ENCODE measurements around the gene EME1. TPM values are rescaled to one million over a fixed set of nuclear protein-coding genes. Genes with fewer than 3 reads are reported as not detected.
A peak's percentile ranks its signal among the peaks of the same experiment; 100 is the strongest.

The EME1 gene
- total RNA-seq, 2 experiments from 2014 or later: 25.1 to 26.1 TPM

DNA sequence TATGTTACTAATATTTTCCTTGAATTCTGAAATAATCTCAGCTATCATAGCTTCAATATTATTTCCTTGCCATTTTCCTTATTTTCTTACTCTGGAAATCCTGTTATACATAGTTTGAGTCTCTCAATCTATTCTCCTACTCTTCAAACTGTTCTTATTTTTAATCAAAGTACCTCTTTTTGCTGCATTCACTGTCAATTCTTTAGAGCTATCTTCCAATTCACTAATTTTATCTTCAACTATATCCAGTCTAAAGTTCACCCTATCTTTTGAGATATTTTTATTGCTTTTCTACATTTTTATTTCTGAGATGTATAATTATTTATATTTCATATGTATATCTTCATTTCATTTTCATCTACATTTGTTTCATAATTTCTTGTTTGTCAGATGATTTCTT is 34.4 kb upstream of the EME1 start:
- DNase-seq: no peak
- ChIA-PET CTCF (interaction anchor here (1.0 kb wide), 1 partner anchor 138 kb away, joined by 4 read pairs; no protein-coding TSS in a partner anchor), POLR2A (interaction anchor here (1.2 kb wide), 1 partner anchor 9 kb away, joined by 4 read pairs; no protein-coding TSS in a partner anchor)
- peaks cover 4% of the 10 kb centered on the region for H3K4me1 Mint-ChIP-seq
- H3K4me3 Mint-ChIP-seq: no peak overlapping the region
- no peak overlapping the region for H3K27ac Mint-ChIP-seq
- H3K27me3 Mint-ChIP-seq: peaks cover 2% of the 10 kb centered on the region
- H3K36me3 Mint-ChIP-seq (ENCODE audit: low read depth): no peaks in the 10 kb centered on the region
- H3K9me3 Mint-ChIP-seq: peaks cover 3% of the 10 kb centered on the region

DNA sequence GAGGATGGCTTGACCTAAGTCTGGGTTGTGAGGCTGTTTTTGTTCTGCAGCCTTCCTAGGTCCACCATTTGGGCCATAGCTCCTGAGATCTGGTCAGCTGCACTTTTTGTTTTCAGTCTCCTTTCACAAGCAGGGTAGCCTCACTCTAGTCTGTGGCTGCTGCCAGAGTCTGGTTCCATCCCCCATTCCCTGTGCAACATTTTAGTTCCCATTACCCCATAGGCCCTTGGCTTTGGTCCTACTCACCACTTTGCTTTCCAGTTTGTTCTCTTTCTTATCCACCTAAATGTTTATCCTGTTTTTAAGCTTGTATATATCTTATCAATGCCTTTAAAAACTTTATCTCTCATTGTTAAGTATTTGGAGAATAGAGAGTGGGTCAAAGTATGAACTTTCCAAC is 33.6 kb upstream of the EME1 start:
- no peak for DNase-seq
- Mint-ChIP-seq H3K4me1 (no peaks in the 10 kb centered on the region), H3K27ac (no peak overlapping the region), H3K27me3 (peaks cover 2% of the 10 kb centered on the region), H3K36me3 (ENCODE audit: low read depth) (no peaks in the 10 kb centered on the region), H3K4me3 (no peak overlapping the region), H3K9me3 (peaks cover 3% of the 10 kb centered on the region)
- ChIA-PET CTCF (interaction anchor here (1.0 kb wide), 1 partner anchor 139 kb away, joined by 4 read pairs; no protein-coding TSS in a partner anchor), POLR2A (interaction anchor here (0.6 kb wide), 1 partner anchor 67 kb away, joined by 5 read pairs; no protein-coding TSS in a partner anchor)

DNA sequence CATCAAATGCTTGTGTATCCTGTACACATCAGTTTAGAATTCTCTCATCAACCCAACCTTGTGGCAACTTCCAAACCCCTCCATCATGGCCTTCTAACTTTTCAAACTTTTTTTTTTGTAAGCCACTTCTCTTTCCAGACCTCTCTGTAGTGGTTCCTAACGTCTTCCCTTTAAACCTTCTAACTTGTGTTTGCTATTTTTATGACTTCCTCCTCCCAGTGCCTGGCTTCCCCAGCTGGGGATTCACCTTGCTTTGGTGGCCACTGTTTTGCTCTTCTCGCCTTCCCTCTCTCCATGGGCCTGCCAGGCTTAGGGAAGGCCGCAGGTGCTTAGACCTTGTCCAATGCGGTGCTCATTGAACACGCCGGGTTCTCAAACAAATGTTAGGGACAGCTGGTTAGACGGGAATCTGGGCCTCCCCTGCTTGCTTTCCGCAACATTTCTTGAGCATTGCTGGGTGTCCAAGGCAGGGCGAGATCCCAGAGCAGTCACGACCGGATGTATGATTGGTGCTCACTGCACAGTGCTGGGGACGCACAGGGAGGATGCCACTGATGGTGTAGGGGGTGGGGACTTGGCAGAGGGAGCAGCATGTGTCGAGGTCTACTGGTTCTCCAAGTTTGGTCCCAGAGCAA is 28.2 kb upstream of the EME1 start:
- peaks cover 39% of the 10 kb centered on the region for H3K4me1 Mint-ChIP-seq
- ChIA-PET CTCF (interaction anchor here (1.4 kb wide), 1 partner anchor 250 kb away, joined by 4 read pairs; no protein-coding TSS in a partner anchor), POLR2A (interaction anchor here (2.5 to 4.2 kb wide), 2 partner anchors 28 to 52 kb away, joined by 27 to 56 read pairs; partner anchors contain the start of genes EME1, LRRC59 and MRPL27)
- H3K4me3 Mint-ChIP-seq: peak overlapping the region; percentile 60
- no peaks in the 10 kb centered on the region for H3K27me3 Mint-ChIP-seq
- H3K9me3 Mint-ChIP-seq: no peaks in the 10 kb centered on the region
- no peaks in the 10 kb centered on the region for H3K36me3 Mint-ChIP-seq (ENCODE audit: low read depth)
- DNase-seq: no peak
- H3K27ac Mint-ChIP-seq: peak overlapping the region; percentile 29

DNA sequence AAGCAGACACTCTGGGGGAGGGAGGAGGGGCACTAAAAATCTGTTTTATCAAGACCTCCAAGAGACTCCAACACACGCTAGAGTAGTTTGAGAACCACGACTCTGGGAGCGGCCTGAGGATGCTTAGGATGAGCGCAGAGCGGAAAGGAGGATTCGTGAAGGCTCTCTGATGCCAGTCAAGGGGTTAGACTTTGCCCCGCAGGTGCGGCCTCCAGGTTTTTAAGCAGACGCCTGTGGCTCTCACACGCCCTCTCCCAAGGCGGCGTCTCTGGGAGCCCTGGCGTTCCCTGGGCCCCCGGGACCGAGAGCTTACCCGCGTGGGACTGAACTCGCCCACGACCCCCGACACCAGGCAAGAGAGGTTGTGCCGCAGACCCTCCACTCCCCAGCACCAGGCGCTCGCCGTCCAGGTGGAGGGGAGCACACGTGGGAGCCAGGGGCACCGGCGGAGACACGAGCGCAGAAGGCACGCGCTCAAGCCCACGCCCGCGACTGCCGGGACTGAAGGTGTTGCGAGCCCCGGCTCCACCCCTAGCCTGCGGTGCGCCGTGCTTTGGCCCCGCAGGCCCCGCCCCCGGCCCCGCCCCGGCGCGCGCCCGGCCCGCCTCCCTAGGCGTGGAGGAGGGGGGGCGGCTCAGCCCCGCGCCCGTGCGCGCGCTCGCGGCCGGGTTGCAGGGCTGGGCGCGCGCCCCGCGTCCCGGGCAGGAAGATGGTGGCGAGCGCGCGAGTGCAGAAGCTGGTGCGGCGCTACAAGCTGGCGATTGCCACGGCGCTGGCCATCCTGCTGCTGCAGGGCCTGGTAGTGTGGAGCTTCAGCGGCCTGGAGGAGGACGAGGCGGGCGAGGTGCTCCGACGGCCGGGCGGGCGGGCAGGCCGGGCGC is 27.4 kb upstream of the EME1 start, which contains the start of gene XYLT2:
Gene XYLT2, plus strand, starts transcription at position 695 of the 881 bp plus-strand sequence. Its CDS starts 15 bp downstream, at position 710.
- CTCF ChIA-PET: interaction anchor here (0.6 to 5.1 kb wide), 6 partner anchors 13 to 499 kb away, joined by 3 to 37 read pairs (median 4); partner anchors contain the start of gene LRRC59
- H3K9me3 Mint-ChIP-seq: no peaks in the 10 kb centered on the region
- POLR2A ChIA-PET: interaction anchor here (1.0 to 7.8 kb wide), 8 partner anchors 9 to 166 kb away, joined by 3 to 60 read pairs (median 10); partner anchors contain the start of genes EME1, LRRC59 and MRPL27
- H3K4me3 Mint-ChIP-seq: peak within 1 kb of the TSS; percentile 89
- no peaks in the 10 kb centered on the region for H3K36me3 Mint-ChIP-seq (ENCODE audit: low read depth)
- H3K27me3 Mint-ChIP-seq: no peaks in the 10 kb centered on the region
- DNase-seq: peak; percentile 93
- peak within 1 kb of the TSS; percentile 90 for H3K27ac Mint-ChIP-seq
- peaks cover 39% of the 10 kb centered on the region for H3K4me1 Mint-ChIP-seq

DNA sequence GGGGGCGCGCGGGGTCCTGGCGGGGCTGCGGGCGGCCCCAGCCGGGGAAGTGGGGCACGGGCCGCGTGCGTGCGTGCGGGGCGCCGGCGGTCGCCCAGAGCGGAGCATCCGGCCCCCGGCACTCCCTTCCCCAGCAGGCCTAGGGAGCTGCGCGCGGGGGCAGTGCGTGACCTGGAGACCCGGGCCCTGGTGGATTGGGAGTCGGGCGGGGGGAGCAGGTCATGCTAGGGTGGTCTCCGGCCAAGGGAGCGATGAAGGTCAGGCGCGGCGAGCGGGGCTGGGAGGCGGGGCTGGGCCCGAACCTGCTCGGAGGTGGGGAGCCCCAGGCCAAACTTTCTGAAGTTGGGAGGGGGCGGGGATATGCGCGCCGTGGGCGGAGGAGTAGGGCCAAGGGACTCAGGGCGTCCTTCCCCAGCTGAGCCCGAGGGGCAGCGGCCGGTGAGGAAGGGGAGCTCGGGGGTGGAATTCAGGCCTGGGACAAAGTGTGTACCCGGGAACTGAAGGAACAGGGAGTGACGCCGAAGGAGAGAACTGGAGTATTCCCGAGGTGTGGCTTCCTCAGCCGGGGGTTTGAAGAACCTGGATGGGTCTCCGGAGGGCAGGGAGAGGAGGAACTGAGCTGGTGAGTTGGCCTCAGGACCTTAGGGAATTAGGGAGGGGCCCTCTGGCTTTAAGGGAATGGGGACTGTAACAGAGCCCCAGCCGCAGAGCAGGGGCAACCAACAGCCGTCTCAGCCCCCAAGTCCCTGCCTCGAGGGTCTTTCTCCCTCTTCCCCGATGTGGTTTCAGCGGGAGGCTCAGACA is 26.5 kb upstream of the EME1 start:
- Mint-ChIP-seq H3K9me3 (no peaks in the 10 kb centered on the region), H3K27me3 (no peaks in the 10 kb centered on the region), H3K4me1 (peaks cover 41% of the 10 kb centered on the region), H3K36me3 (ENCODE audit: low read depth) (peaks cover under 1% of the 10 kb centered on the region), H3K4me3 (peak overlapping the region; percentile 86), H3K27ac (peak overlapping the region; percentile 75)
- no peak for DNase-seq
- ChIA-PET CTCF (interaction anchor here (1.0 to 5.1 kb wide), 5 partner anchors 14 to 252 kb away, joined by 3 to 37 read pairs (median 4); partner anchors contain the start of gene LRRC59), POLR2A (interaction anchor here (1.0 to 7.8 kb wide), 9 partner anchors 9 to 196 kb away, joined by 3 to 60 read pairs (median 6); partner anchors contain the start of genes EME1, LRRC59, MRPL27 and PPP1R9B)

DNA sequence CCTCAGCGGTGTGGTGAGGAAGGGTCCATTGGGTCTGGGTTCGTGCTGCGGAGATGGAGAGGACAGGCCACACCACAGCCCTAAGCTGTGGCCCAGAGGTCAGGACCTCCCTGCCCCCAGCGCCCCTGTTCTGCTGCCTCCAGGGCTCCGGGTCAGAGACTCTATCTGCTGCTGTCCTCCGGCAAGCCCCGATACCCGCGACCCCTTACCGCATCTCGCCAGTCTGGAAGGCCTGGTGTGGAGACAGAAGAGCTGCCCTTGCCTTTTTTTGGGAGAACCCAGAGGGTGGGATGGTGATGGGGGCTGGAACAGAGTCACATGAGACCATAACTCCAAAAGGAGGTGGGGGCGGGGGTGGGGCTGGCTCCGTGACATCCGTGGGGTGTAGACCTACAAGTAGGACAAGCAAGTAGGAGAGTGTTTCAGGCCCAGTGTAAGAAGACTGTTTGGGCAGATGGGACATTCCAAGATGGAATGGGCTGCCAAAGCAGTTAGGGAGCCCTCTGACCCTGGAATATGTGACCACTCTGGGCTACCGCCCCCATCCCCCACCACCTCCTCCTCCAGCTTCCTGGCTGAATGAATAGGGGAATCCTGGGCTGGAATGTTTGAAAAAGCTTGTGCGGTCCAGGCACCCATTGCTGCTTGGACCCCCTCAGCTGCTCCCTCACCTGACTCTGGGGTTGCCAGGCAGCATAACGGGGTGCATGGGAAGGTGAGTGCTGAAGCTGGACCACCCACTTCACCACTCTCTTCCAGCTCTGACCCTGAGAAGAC is 25.7 kb upstream of the EME1 start:
- ChIA-PET CTCF (interaction anchor here (1.3 to 5.1 kb wide), 4 partner anchors 14 to 50 kb away, joined by 3 to 37 read pairs (median 10); partner anchors contain the start of gene LRRC59), POLR2A (interaction anchor here (0.8 to 7.8 kb wide), 10 partner anchors 14 to 197 kb away, joined by 3 to 60 read pairs (median 6); partner anchors contain the start of genes EME1, LRRC59, MRPL27 and PPP1R9B)
- H3K9me3 Mint-ChIP-seq: no peaks in the 10 kb centered on the region
- H3K4me1 Mint-ChIP-seq: peaks cover 41% of the 10 kb centered on the region
- DNase-seq: no peak
- H3K4me3 Mint-ChIP-seq: peak overlapping the region; percentile 86
- H3K27me3 Mint-ChIP-seq: no peaks in the 10 kb centered on the region
- peak overlapping the region; percentile 75 for H3K27ac Mint-ChIP-seq
- peaks cover 4% of the 10 kb centered on the region for H3K36me3 Mint-ChIP-seq (ENCODE audit: low read depth)

DNA sequence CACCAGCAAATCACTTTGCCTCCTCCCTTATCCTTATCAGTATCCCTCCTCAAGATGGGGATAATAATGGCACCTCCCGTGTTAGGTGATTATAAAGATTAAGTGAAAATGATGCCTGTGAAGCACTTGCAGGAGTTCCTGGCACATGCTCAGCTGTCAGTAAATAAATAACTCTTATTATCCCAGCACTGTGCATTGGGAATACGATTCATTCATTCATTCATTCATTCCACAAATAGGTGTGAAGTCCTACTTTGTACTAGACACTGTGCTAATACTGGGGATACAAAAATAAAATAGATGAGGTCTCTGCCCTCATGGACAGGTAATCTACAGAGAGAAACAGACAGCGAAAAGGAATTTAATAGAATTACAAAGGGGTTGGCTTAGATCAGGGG is 25.1 kb upstream of the EME1 start:
- H3K36me3 Mint-ChIP-seq (ENCODE audit: low read depth): peaks cover 4% of the 10 kb centered on the region
- no peak for DNase-seq
- H3K4me3 Mint-ChIP-seq: peak overlapping the region; percentile 86
- CTCF ChIA-PET: interaction anchor here (2.4 to 5.1 kb wide), 2 partner anchors 14 to 49 kb away, joined by 12 to 37 read pairs; partner anchors contain the start of gene LRRC59
- POLR2A ChIA-PET: interaction anchor here (0.6 to 7.8 kb wide), 6 partner anchors 13 to 98 kb away, joined by 3 to 60 read pairs (median 10); partner anchors contain the start of genes EME1, LRRC59 and MRPL27
- H3K9me3 Mint-ChIP-seq: no peaks in the 10 kb centered on the region
- peaks cover 41% of the 10 kb centered on the region for H3K4me1 Mint-ChIP-seq
- H3K27ac Mint-ChIP-seq: peak overlapping the region; percentile 24
- H3K27me3 Mint-ChIP-seq: no peaks in the 10 kb centered on the region

DNA sequence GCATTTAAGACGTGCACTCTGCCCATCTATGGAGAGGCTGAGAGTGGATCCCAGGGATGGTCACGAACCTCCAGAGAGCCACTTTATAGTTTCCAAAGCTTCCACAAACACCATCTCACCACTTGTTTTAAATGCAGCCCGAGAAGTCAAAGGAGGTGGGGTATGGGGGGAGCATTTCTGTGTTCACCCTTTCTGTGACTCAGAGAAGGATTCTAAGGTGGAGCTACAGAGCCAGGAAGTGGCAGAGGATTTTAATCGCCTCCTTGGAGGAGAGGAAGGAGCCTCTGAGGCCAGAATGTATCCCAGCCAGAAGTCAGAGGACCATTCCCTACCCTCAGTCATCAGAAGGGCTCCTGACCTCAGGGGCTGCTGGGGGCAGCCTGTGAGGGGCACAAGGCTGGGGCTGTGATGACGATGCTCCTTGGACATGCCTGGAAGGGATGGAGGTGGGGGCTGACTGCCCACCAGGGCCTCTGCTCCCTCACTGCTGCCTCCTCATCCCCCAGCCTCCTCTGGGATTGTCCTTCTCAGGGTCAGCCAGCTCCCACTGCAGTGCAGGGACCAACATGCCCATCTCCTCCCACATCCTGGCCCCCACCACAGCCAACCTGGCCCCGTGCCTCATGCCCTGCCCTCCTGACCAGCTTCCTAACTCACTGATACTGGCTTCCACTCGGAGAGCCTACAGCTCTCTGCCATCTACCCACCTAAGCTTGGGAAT is 24.3 kb upstream of the EME1 start:
- H3K4me1 Mint-ChIP-seq: peaks cover 41% of the 10 kb centered on the region
- POLR2A ChIA-PET: interaction anchor here (0.6 to 7.8 kb wide), 4 partner anchors 13 to 97 kb away, joined by 3 to 60 read pairs (median 32); partner anchors contain the start of genes EME1, LRRC59 and MRPL27
- H3K36me3 Mint-ChIP-seq (ENCODE audit: low read depth): peaks cover 9% of the 10 kb centered on the region
- peak overlapping the region; percentile 42 for H3K27ac Mint-ChIP-seq
- peak overlapping the region; percentile 35 for H3K4me3 Mint-ChIP-seq
- H3K27me3 Mint-ChIP-seq: no peaks in the 10 kb centered on the region
- H3K9me3 Mint-ChIP-seq: no peaks in the 10 kb centered on the region
- CTCF ChIA-PET: interaction anchor here (2.4 to 5.1 kb wide), 2 partner anchors 13 to 48 kb away, joined by 12 to 37 read pairs; partner anchors contain the start of gene LRRC59
- DNase-seq: no peak

DNA sequence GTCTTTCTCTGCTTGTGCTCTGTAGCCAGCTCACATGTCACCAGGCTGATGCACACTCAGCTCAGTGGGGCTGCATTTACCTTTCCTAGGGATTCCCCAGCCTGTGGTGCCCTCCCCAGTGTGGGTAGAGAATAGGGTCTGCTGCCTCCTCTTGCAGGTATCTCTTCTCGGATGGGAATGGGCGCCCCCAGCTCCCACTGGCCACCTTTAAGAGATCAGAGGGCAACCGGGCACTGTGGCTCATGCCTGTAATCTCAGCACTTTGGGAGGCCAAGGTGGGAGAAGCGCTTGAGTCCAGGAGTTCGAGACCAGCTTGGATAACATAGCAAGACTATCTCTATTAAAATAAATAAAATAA is 23.8 kb upstream of the EME1 start:
- Mint-ChIP-seq H3K27ac (peak overlapping the region; percentile 42), H3K27me3 (no peaks in the 10 kb centered on the region), H3K9me3 (no peaks in the 10 kb centered on the region), H3K4me1 (peaks cover 41% of the 10 kb centered on the region), H3K4me3 (peak overlapping the region; percentile 35), H3K36me3 (ENCODE audit: low read depth) (peaks cover 10% of the 10 kb centered on the region)
- ChIA-PET POLR2A (interaction anchor here (1.8 to 7.8 kb wide), 3 partner anchors 12 to 48 kb away, joined by 7 to 60 read pairs (median 56); partner anchors contain the start of genes EME1, LRRC59 and MRPL27), CTCF (interaction anchor here (2.4 to 5.1 kb wide), 2 partner anchors 12 to 48 kb away, joined by 12 to 37 read pairs; partner anchors contain the start of gene LRRC59)
- no peak for DNase-seq

DNA sequence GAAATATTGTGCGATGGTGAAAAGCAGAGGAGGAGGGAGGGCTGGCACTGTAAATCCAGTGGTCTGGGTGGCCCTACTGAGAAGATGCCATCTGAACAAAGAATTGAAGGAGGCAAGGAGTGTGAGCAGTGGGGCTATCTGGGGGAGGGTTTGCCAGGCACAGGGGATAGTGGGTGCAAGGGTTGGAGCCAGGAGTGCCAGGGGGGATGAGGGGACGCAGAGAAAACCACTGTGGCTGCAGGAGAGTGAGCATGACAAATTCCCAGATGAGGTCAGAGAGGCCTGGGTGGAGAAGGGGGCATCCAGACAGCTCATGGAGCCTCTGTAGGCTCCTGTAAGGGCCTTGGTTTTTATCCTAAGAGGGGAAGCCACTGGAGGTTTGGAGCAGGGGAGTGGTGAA is 22.3 kb upstream of the EME1 start:
- no peak overlapping the region for H3K27ac Mint-ChIP-seq
- POLR2A ChIA-PET: interaction anchor here (7.8 kb wide), 1 partner anchor 11 kb away, joined by 60 read pairs; no protein-coding TSS in a partner anchor
- peaks cover 32% of the 10 kb centered on the region for H3K4me1 Mint-ChIP-seq
- no peak overlapping the region for H3K4me3 Mint-ChIP-seq
- no peaks in the 10 kb centered on the region for H3K27me3 Mint-ChIP-seq
- CTCF ChIA-PET: interaction anchor here (2.4 kb wide), 1 partner anchor 11 kb away, joined by 11 read pairs; no protein-coding TSS in a partner anchor
- DNase-seq: no peak
- H3K36me3 Mint-ChIP-seq (ENCODE audit: low read depth): peaks cover 24% of the 10 kb centered on the region
- no peaks in the 10 kb centered on the region for H3K9me3 Mint-ChIP-seq
